ENCODE data around the gene CAPRIN1.
A peak's percentile ranks its signal among the peaks of the same experiment; 100 is the strongest.

Gene CAPRIN1

GRCh38 chr11:34148504-34149165 lies 97.1 kb downstream of the CAPRIN1 start:
- no peak overlapping the region for H3K4me3 ChIP-seq (replicated peaks; ENCODE audit: insufficient read depth, low read length)
- DNase-seq (ENCODE audit: low read depth in 1 of 2, low spot score in 1 of 2): peak; percentile 57 to 89
- H3K27me3 ChIP-seq (ENCODE audit: insufficient read depth, poor library complexity, severe bottlenecking): no peaks in the 10 kb centered on the region
- H3K27ac ChIP-seq (replicated peaks): peak overlapping the region; percentile 79
- TF ChIP-seq POLR2AphosphoS5 (IDR thresholded peaks at IDR 0.05; ENCODE audit: low read depth) (0 out of 2 replicates have a peak, but pooled peaks have one; percentile 61), REST (IDR thresholded peaks at IDR 0.05; ENCODE audit: insufficient replicate concordance, low read depth) (peak; percentile 38), GABPA (IDR thresholded peaks at IDR 0.05; ENCODE audit: low read depth) (no peak), SPI1 (IDR thresholded peaks at IDR 0.05; ENCODE audit: borderline replicate concordance, low read depth) (peak; percentile 85; the same call in 1 of the 2 replicates), CTCF (IDR thresholded peaks at IDR 0.05; ENCODE audit: insufficient read depth, low read length) (no peak)

- TF ChIP-seq POLR2AphosphoS5 (IDR thresholded peaks at IDR 0.05; ENCODE audit: low read depth) (no peak), GABPA (IDR thresholded peaks at IDR 0.05; ENCODE audit: low read depth) (no peak), REST (IDR thresholded peaks at IDR 0.05; ENCODE audit: insufficient replicate concordance, low read depth) (no peak), SPI1 (IDR thresholded peaks at IDR 0.05; ENCODE audit: borderline replicate concordance, low read depth) (no peak), CTCF (IDR thresholded peaks at IDR 0.05; ENCODE audit: insufficient read depth, low read length) (no peak)
- Histone ChIP-seq H3K27me3 (ENCODE audit: insufficient read depth, poor library complexity, severe bottlenecking) (no peaks in the 10 kb centered on the region), H3K27ac (replicated peaks) (peak overlapping the region; percentile 79), H3K4me3 (replicated peaks; ENCODE audit: insufficient read depth, low read length) (no peak overlapping the region)
- DNase-seq (ENCODE audit: low read depth in 1 of 2, low spot score in 1 of 2): no peak
These were observed 97.7 kb downstream of the CAPRIN1 start for GRCh38 chr11:34149274-34149673.

GRCh38 chr11:34149786-34150185 lies 98.3 kb downstream of the CAPRIN1 start:
- no peak overlapping the region; the same call in 1 of the 2 replicates for H3K27ac ChIP-seq (replicated peaks)
- H3K4me3 ChIP-seq (replicated peaks; ENCODE audit: insufficient read depth, low read length): no peak overlapping the region
- H3K27me3 ChIP-seq (ENCODE audit: insufficient read depth, poor library complexity, severe bottlenecking): no peaks in the 10 kb centered on the region
- TF ChIP-seq CTCF (IDR thresholded peaks at IDR 0.05; ENCODE audit: insufficient read depth, low read length): no peak
- no peak for TF ChIP-seq SPI1 (IDR thresholded peaks at IDR 0.05; ENCODE audit: borderline replicate concordance, low read depth)
- no peak for TF ChIP-seq GABPA (IDR thresholded peaks at IDR 0.05; ENCODE audit: low read depth)
- no peak for TF ChIP-seq POLR2AphosphoS5 (IDR thresholded peaks at IDR 0.05; ENCODE audit: low read depth)
- TF ChIP-seq REST (IDR thresholded peaks at IDR 0.05; ENCODE audit: insufficient replicate concordance, low read depth): no peak
- DNase-seq (ENCODE audit: low read depth in 1 of 2, low spot score in 1 of 2): no peak

Data from HL-60 (cell line).